Hepatocyte (in vitro differentiated cells): ENCODE measurements around the gene FZD8. TPM values are rescaled to one million over a fixed set of nuclear protein-coding genes. Genes with fewer than 3 reads are reported as not detected.
A peak's percentile ranks its signal among the peaks of the same experiment; 100 is the strongest.

Experiments
- DNase-seq: peaks from one replicate; pipeline ENCODE4 v3.0.0-alpha.2; 2016; ENCODE audit warnings: low spot score
- H2AFZ ChIP-seq: fragments of 200-600 bp; sonication (generic); 2 replicates; pipeline ENCODE4 v1.6.0; 2016; ENCODE audit warnings: antibody characterized with exemption, mild to moderate bottlenecking
- H3K27ac ChIP-seq: fragments of 200-600 bp; sonication (generic); 2 replicates; pipeline ENCODE4 v1.5.1; 2016; ENCODE audit warnings: mild to moderate bottlenecking
- H3K27me3 ChIP-seq: fragments of 200-600 bp; sonication (generic); 2 replicates; pipeline ENCODE4 v1.6.1; 2016
- H3K36me3 ChIP-seq: fragments of 200-600 bp; sonication (generic); replicated peaks from 2 replicates; pipeline ENCODE4 v1.5.1; 2016; ENCODE audit warnings: low read depth; ENCODE audit not compliant: insufficient read depth
- H3K4me1 ChIP-seq: fragments of 200-600 bp; sonication (generic); 2 replicates; pipeline ENCODE4 v1.5.1; 2016; ENCODE audit warnings: mild to moderate bottlenecking, moderate library complexity; ENCODE audit not compliant: insufficient read depth
- H3K4me2 ChIP-seq: fragments of 200-600 bp; sonication (generic); 2 replicates; pipeline ENCODE4 v1.6.0; 2016
- H3K4me3 ChIP-seq: fragments of 200-600 bp; sonication (generic); 2 replicates; pipeline ENCODE4 v1.5.1; 2016; ENCODE audit warnings: mild to moderate bottlenecking
- H3K79me2 ChIP-seq: fragments of 200-600 bp; sonication (generic); 2 replicates; pipeline ENCODE4 v1.6.0; 2017; ENCODE audit warnings: mild to moderate bottlenecking
- H3K9me2 ChIP-seq: fragments of 200-600 bp; sonication (generic); replicated peaks from 2 replicates; pipeline ENCODE4 v1.6.0; 2017; ENCODE audit warnings: mild to moderate bottlenecking; ENCODE audit not compliant: insufficient read depth
- H3K9me3 ChIP-seq: fragments of 200-600 bp; sonication (generic); 2 replicates; pipeline ENCODE4 v1.5.1; 2016; ENCODE audit warnings: low read depth, mild to moderate bottlenecking
- H4K20me1 ChIP-seq: fragments of 200-600 bp; sonication (generic); 2 replicates; pipeline ENCODE4 v1.6.0; 2016; ENCODE audit warnings: mild to moderate bottlenecking; ENCODE audit not compliant: insufficient read depth, poor library complexity, severe bottlenecking
- EZH2 ChIP-seq: fragments of 200-600 bp; sonication (generic); IDR thresholded peaks from 2 replicates; pipeline ENCODE4 v1.6.1; 2016; ENCODE audit warnings: antibody characterized with exemption, mild to moderate bottlenecking, borderline replicate concordance
- EZH2phosphoT487 ChIP-seq: fragments of 200-600 bp; sonication (generic); IDR thresholded peaks from one replicate; pipeline ENCODE4 v1.6.1; 2018; ENCODE audit warnings: antibody characterized with exemption, mild to moderate bottlenecking, low read depth, moderate library complexity; ENCODE audit not compliant: unreplicated experiment, severe bottlenecking
- WGBS: methylation state at CpG from one replicate; pipeline ENCODE4 v1.1.6; 2016; ENCODE audit warnings: low lambda C conversion rate; ENCODE audit errors: missing lambda C conversion rate; 5-methylcytosine and 5-hydroxymethylcytosine counted together
- polyA plus RNA-seq: library from polyadenylated mRNA; unstranded; fragments of >200 nt; fragmentation: Nextera tagmentation; extraction: Ambion mirVana; gene quantifications from 2 replicates; pipeline ENCODE4 v1.2.1, GENCODE V29; 2016
- total RNA-seq: library from RNA; depleted of rRNA; stranded (reverse); fragments of >200 nt; gene quantifications from 2 replicates; pipeline ENCODE4 v1.2.3, GENCODE V29; 2014
- TF ChIP-seq, protein P1 (sequence below): fragments of 200-600 bp; sonication (generic); IDR thresholded peaks from 2 replicates; pipeline ENCODE4 v1.5.1; 2016; ENCODE audit warnings: antibody characterized with exemption, mild to moderate bottlenecking; ENCODE audit not compliant: poor library complexity

FZD8 gene
- total and polyA plus RNA-seq, 2 experiments from 2014 or later = 3.7 to 7.7 TPM

DNA sequence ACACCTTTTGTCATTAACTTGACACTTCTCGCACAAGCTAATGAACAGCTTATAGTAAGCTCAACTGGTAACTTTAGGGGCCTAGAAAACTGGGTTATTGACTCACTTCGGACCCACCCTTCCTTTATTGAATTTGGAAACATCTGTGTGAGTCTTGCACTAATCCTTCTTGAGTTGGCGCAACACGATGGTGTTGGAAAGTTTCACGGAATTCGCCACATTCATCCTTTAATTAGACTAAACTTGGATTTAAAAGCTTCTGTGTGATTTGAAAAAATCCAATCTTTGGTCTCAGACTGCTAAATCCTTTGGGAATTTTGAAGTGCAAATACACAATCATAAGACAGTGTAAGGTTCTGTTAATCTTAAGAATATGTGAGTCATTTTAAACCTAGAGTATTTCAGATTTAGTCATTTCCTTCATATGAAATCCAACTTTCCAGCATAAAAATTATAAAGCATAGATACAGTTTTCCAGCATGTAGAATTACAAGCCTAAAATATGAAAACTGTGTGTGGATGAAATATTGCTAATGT, 15.1 kb downstream of the FZD8 start:
- no peak for DNase-seq
- Histone ChIP-seq H4K20me1 (no peaks in the 10 kb centered on the region), H3K27me3 (no peaks in the 10 kb centered on the region), H3K9me3 (no peaks in the 10 kb centered on the region), H3K9me2 (no peaks in the 10 kb centered on the region), H3K27ac (no peak overlapping the region), H3K79me2 (no peaks in the 10 kb centered on the region), H3K4me3 (no peak overlapping the region), H2AFZ (no peak overlapping the region), H3K4me2 (no peak overlapping the region), H3K4me1 (no peaks in the 10 kb centered on the region), H3K36me3 (no peaks in the 10 kb centered on the region)
- no peak for TF ChIP-seq EZH2phosphoT487
- TF ChIP-seq EZH2 = no peak
- TF ChIP-seq, protein P1, sequence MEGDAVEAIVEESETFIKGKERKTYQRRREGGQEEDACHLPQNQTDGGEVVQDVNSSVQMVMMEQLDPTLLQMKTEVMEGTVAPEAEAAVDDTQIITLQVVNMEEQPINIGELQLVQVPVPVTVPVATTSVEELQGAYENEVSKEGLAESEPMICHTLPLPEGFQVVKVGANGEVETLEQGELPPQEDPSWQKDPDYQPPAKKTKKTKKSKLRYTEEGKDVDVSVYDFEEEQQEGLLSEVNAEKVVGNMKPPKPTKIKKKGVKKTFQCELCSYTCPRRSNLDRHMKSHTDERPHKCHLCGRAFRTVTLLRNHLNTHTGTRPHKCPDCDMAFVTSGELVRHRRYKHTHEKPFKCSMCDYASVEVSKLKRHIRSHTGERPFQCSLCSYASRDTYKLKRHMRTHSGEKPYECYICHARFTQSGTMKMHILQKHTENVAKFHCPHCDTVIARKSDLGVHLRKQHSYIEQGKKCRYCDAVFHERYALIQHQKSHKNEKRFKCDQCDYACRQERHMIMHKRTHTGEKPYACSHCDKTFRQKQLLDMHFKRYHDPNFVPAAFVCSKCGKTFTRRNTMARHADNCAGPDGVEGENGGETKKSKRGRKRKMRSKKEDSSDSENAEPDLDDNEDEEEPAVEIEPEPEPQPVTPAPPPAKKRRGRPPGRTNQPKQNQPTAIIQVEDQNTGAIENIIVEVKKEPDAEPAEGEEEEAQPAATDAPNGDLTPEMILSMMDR = no peak
- WGBS = 77% methylated on average over 6 of the region's 6 CpGs

DNA sequence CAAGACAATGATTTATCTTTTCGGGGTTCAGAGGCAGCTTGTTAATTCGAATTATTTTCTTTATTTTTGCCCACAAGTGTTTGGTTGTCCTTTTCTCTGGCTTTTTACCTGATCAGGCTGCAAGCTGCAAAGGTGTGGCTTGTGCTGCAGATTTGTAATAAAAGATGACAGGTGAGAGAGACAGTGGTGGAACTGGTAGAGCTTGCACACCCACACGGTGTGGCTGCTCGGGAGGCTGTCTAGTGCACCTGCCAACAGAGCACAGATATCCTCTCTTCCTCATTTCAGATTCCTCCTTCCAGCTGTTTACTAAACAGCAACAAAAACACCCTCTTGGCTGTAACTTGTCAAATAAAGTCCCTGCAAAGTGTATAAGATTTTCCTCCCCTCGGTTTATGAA, 27.8 kb downstream of the FZD8 start:
- Histone ChIP-seq H3K27ac (no peak overlapping the region), H3K36me3 (no peaks in the 10 kb centered on the region), H3K27me3 (no peaks in the 10 kb centered on the region), H3K9me2 (no peaks in the 10 kb centered on the region), H3K9me3 (no peaks in the 10 kb centered on the region), H3K4me3 (no peak overlapping the region), H4K20me1 (no peaks in the 10 kb centered on the region), H3K79me2 (no peaks in the 10 kb centered on the region), H3K4me2 (no peak overlapping the region), H3K4me1 (no peaks in the 10 kb centered on the region), H2AFZ (no peak overlapping the region)
- TF ChIP-seq, protein P1 = no peak
- 69% methylated on average over 5 of the region's 5 CpGs for WGBS
- no peak for DNase-seq

DNA sequence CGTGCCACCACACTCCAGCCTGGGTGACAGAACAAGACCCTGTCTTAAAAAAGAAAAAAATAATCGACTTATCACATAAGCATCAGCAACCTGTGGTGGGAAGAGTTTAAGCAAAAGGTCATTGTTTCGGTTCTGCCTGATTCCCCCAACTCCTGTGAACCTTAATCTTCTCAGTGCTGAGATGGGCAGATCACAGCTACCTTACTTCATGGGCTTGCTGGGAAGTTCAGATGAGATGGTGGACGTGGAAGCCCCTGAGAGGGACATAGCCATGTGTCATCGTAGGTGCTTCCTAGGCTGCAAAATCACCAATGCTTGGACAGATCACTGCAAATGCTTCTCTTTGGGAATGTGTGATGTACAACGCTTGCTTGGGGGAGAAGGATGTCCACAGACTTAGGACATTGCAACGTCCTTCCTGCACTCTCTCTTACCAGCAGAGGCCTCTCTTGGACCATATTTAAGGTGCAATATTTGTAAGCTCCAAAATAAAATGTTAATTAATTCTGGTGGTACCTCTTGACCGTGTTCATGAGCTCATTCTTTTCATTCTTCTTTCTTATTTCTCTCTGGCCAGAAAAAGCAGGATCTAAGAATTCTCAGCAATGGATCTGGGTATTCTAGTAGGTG, 28.4 kb downstream of the FZD8 start:
- DNase-seq = no peak
- H3K27ac ChIP-seq = no peak overlapping the region
- no peaks in the 10 kb centered on the region for H3K9me2 ChIP-seq
- no peaks in the 10 kb centered on the region for H3K36me3 ChIP-seq
- no peaks in the 10 kb centered on the region for H3K27me3 ChIP-seq
- H4K20me1 ChIP-seq = no peaks in the 10 kb centered on the region
- no peak overlapping the region for H3K4me3 ChIP-seq
- H3K4me2 ChIP-seq = no peak overlapping the region
- no peak overlapping the region for H2AFZ ChIP-seq
- no peaks in the 10 kb centered on the region for H3K9me3 ChIP-seq
- H3K79me2 ChIP-seq = no peaks in the 10 kb centered on the region
- no peaks in the 10 kb centered on the region for H3K4me1 ChIP-seq
- no peak for TF ChIP-seq EZH2phosphoT487
- TF ChIP-seq, protein P1 = peak; percentile 28
- WGBS = 66% methylated on average over 8 of the region's 8 CpGs

DNA sequence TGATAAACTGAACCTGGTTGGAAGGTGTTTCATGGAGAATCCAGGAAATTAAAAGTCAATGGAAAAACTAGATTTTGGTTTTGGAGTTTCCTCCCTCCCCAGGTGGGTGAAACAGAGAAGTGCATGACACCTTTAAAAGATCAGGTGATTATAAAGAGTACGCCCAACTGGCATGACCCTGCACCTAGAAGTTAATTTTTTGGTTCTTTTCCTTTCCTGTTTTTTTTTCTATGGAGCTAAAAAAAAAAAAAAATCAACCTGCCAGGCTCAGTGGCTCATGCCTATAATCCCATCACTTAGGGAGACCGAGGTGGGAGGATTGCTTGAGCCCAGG, 29.0 kb downstream of the FZD8 start:
- no peaks in the 10 kb centered on the region for H3K27me3 ChIP-seq

More for the DNA sequence above, 29.0 kb downstream of the FZD8 start:
- no peak overlapping the region for H3K4me3 ChIP-seq
- H3K27ac ChIP-seq = no peak overlapping the region
- no peaks in the 10 kb centered on the region for H3K36me3 ChIP-seq
- no peaks in the 10 kb centered on the region for H3K79me2 ChIP-seq
- no peaks in the 10 kb centered on the region for H3K9me3 ChIP-seq
- no peak for DNase-seq
- H2AFZ ChIP-seq = no peak overlapping the region
- H4K20me1 ChIP-seq = no peaks in the 10 kb centered on the region
- no peaks in the 10 kb centered on the region for H3K4me1 ChIP-seq
- no peaks in the 10 kb centered on the region for H3K9me2 ChIP-seq
- no peak overlapping the region for H3K4me2 ChIP-seq
- TF ChIP-seq EZH2 = no peak
- TF ChIP-seq EZH2phosphoT487 = no peak
- TF ChIP-seq, protein P1 = no peak
- WGBS = 87% methylated on average over 2 of the region's 2 CpGs
